ENCODE measurements around the gene PPHLN1. TPM values are rescaled to one million over a fixed set of nuclear protein-coding genes. Genes with fewer than 3 reads are reported as not detected.

Gene PPHLN1
- total RNA-seq, 1 donor from 2014 or later: 62.1 TPM

- DNase-seq (ENCODE audit: low read depth): no peak
- no peaks in the 10 kb centered on the region for H3K27me3 ChIP-seq (ENCODE audit: control insufficient read depth, insufficient read depth, low read length)
- no peak for TF ChIP-seq CTCF (IDR thresholded peaks at IDR 0.05; ENCODE audit: insufficient read depth, low read length, severe bottlenecking)
- H3K36me3 ChIP-seq (ENCODE audit: control insufficient read depth, insufficient read depth, low read length): no peaks in the 10 kb centered on the region
- no peak for FAIRE-seq
- no peak overlapping the region for H3K4me3 ChIP-seq (ENCODE audit: low read depth, low read length)
These were observed 102.9 kb downstream of the PPHLN1 start for GRCh38 chr12:42428850-42429249.

GRCh38 chr12:42432517-42433140, 106.7 kb downstream of the PPHLN1 start:
- Histone ChIP-seq H3K27me3 (ENCODE audit: control insufficient read depth, insufficient read depth, low read length) (no peaks in the 10 kb centered on the region), H3K4me3 (ENCODE audit: low read depth, low read length) (no peak overlapping the region), H3K36me3 (ENCODE audit: control insufficient read depth, insufficient read depth, low read length) (no peaks in the 10 kb centered on the region)
- no peak for DNase-seq (ENCODE audit: low read depth)
- no peak for FAIRE-seq
- TF ChIP-seq CTCF (IDR thresholded peaks at IDR 0.05; ENCODE audit: insufficient read depth, low read length, severe bottlenecking): no peak

GRCh38 chr12:42440608-42441007, 114.6 kb downstream of the PPHLN1 start:
- no peak for FAIRE-seq

GRCh38 chr12:42442311-42442759, 116.4 kb downstream of the PPHLN1 start:
- DNase-seq (ENCODE audit: low read depth): no peak
- no peaks in the 10 kb centered on the region for H3K27me3 ChIP-seq (ENCODE audit: control insufficient read depth, insufficient read depth, low read length)
- TF ChIP-seq CTCF (IDR thresholded peaks at IDR 0.05; ENCODE audit: insufficient read depth, low read length, severe bottlenecking): no peak
- peaks cover 8% of the 10 kb centered on the region for H3K36me3 ChIP-seq (ENCODE audit: control insufficient read depth, insufficient read depth, low read length)
- H3K4me3 ChIP-seq (ENCODE audit: low read depth, low read length): no peak overlapping the region
- FAIRE-seq: no peak

More at GRCh38 chr12:42440608-42441007, 114.6 kb downstream of the PPHLN1 start:
- Histone ChIP-seq H3K4me3 (ENCODE audit: low read depth, low read length) (no peak overlapping the region), H3K36me3 (ENCODE audit: control insufficient read depth, insufficient read depth, low read length) (peaks cover 7% of the 10 kb centered on the region), H3K27me3 (ENCODE audit: control insufficient read depth, insufficient read depth, low read length) (no peaks in the 10 kb centered on the region)
- TF ChIP-seq CTCF (IDR thresholded peaks at IDR 0.05; ENCODE audit: insufficient read depth, low read length, severe bottlenecking): no peak
- no peak for DNase-seq (ENCODE audit: low read depth)

- Histone ChIP-seq H3K4me3 (ENCODE audit: low read depth, low read length) (no peak overlapping the region), H3K27me3 (ENCODE audit: control insufficient read depth, insufficient read depth, low read length) (no peaks in the 10 kb centered on the region), H3K36me3 (ENCODE audit: control insufficient read depth, insufficient read depth, low read length) (peaks cover 8% of the 10 kb centered on the region)
- DNase-seq (ENCODE audit: low read depth) (no peak), FAIRE-seq (no peak)
- no peak for TF ChIP-seq CTCF (IDR thresholded peaks at IDR 0.05; ENCODE audit: insufficient read depth, low read length, severe bottlenecking)
These were observed 116.9 kb downstream of the PPHLN1 start for GRCh38 chr12:42442888-42443287.
